DOHH2 (cell line): ENCODE results near the gene IL17D.

Source experiments
- EZH2phosphoT487 ChIP-seq: fragments of 200-600 bp; sonication (generic); IDR thresholded peaks from 2 replicates; pipeline ENCODE4 v1.6.1; 2017; ENCODE audit warnings: borderline replicate concordance, mild to moderate bottlenecking, antibody characterized with exemption, low read length, moderate library complexity, mixed read lengths
- TF ChIP-seq, protein P1 (sequence below): fragments of 200-600 bp; sonication (generic); IDR thresholded peaks from one replicate; pipeline ENCODE4 v1.5.1; 2014; ENCODE audit warnings: antibody characterized with exemption, mild to moderate bottlenecking, low read depth, low read length; ENCODE audit not compliant: poor library complexity, severe bottlenecking

DNA sequence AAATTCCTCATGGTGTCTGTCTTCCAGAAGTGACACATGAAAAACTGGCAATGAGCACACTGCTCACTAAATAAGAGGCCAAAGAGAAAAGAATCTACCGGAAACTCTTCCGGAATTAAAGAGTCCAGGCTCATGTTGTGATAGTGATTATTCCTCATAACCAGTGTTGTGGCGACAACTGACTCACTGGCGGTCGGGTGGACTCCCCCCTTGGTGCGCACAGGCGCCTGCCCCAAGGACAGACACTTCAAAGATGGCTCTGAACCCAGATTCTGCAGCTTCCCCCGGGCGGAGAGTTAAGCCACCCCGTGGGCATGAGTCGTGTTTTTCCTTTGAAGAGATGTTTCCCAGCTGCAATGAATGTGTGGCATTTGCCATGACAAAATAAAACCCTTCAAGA lies 10.3 kb downstream of the IL17D start:
- TF ChIP-seq, protein P1, sequence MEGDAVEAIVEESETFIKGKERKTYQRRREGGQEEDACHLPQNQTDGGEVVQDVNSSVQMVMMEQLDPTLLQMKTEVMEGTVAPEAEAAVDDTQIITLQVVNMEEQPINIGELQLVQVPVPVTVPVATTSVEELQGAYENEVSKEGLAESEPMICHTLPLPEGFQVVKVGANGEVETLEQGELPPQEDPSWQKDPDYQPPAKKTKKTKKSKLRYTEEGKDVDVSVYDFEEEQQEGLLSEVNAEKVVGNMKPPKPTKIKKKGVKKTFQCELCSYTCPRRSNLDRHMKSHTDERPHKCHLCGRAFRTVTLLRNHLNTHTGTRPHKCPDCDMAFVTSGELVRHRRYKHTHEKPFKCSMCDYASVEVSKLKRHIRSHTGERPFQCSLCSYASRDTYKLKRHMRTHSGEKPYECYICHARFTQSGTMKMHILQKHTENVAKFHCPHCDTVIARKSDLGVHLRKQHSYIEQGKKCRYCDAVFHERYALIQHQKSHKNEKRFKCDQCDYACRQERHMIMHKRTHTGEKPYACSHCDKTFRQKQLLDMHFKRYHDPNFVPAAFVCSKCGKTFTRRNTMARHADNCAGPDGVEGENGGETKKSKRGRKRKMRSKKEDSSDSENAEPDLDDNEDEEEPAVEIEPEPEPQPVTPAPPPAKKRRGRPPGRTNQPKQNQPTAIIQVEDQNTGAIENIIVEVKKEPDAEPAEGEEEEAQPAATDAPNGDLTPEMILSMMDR: no peak
- TF ChIP-seq EZH2phosphoT487: no peak
